GM13977 (cell line): Measurements from ENCODE around the gene ORC6.

ENCODE experiments used
- DNase-seq: peaks from one replicate; pipeline ENCODE4 v3.0.0; 2012; ENCODE audit warnings: low spot score
- CTCF ChIP-seq: IDR thresholded peaks from 2 replicates; pipeline ENCODE4 v1.5.1; 2012; ENCODE audit warnings: mild to moderate bottlenecking, control low read depth; ENCODE audit not compliant: insufficient read depth; ENCODE audit errors: extremely low read depth, missing control alignments
- in situ Hi-C: fragments of 300-500 bp; cut with MboI; formaldehyde crosslinking; loops from one replicate; pipeline ENCODE4 v1.12.0; 2022; ENCODE audit warnings: low sequenced_read_pairs, low pct_unique_long_range_greater_than_20kb, mixed read lengths, inconsistent platforms; ENCODE audit not compliant: unreplicated experiment

Gene ORC6

DNA sequence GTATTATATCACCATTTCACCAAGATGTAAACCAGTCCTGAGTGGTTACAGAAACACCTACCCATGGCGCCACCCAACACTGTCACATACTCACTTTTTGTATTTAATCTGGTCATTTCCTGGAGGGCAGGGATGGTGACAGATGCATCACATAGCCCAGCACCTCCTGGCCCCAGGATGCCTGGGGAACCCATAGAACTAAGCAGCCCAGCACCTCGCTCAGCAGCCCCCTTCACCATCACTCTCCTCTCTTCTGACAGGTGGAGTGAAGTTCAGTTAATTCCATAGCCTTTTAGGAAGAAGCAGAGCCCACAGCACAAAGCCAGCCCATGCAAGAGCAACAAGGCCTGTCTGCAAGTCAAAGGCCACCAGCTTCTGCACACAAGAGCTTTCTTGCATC, 31.2 kb downstream of the ORC6 start:
- TF ChIP-seq CTCF: no peak
- DNase-seq: no peak
- in situ Hi-C loops: no loop called here

DNA sequence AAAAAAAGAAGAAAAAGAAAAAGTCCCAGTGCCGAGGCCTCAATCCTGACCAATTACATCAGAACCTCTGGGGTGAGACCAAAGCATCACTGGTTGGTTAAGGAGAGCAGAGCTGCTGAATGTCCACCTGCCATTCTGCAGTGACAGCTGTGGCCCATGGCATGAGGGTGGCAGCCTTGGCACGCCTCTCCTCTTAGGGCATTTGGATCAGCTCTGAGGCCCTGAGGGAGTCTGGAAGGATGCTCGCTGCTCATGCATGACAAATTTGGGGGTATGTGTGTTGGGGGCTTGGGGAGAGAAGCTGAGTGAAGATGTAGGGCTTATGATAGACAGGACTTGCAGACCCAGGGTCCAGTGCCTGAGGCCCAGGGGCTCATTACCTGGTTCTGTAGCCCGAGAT, 32.4 kb downstream of the ORC6 start:
- TF ChIP-seq CTCF: no peak
- in situ Hi-C loops: no loop called here
- no peak for DNase-seq

GRCh38 chr16:46727184-46727583, 37.7 kb downstream of the ORC6 start:
- no peak for TF ChIP-seq CTCF
- in situ Hi-C loops: no loop called here
- no peak for DNase-seq

DNA sequence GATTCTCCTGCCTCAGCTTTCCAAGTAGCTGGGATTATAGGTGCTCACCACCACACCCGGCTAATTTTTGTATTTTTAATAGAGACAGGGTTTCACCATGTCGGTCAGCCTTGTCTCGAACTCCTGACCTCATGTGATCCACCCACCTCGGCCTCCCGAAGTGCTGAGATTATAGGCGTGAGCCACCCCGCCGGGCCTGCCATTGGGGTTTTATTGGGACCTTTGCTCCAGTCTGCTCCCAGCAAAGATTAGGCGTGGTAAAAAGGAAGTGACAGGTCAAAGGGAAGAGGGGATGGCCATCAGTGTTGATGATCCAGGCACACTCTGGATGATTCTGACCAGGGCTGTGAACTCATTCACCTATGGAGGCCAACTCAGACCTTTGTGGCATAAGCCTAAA, 38.2 kb downstream of the ORC6 start:
- in situ Hi-C loops: no loop called here
- no peak for DNase-seq
- TF ChIP-seq CTCF: no peak

- DNase-seq: no peak
- TF ChIP-seq CTCF: no peak
- in situ Hi-C loops: no loop called here
Measured at GRCh38 chr16:46728806-46729205, 39.3 kb downstream of the ORC6 start.

DNA sequence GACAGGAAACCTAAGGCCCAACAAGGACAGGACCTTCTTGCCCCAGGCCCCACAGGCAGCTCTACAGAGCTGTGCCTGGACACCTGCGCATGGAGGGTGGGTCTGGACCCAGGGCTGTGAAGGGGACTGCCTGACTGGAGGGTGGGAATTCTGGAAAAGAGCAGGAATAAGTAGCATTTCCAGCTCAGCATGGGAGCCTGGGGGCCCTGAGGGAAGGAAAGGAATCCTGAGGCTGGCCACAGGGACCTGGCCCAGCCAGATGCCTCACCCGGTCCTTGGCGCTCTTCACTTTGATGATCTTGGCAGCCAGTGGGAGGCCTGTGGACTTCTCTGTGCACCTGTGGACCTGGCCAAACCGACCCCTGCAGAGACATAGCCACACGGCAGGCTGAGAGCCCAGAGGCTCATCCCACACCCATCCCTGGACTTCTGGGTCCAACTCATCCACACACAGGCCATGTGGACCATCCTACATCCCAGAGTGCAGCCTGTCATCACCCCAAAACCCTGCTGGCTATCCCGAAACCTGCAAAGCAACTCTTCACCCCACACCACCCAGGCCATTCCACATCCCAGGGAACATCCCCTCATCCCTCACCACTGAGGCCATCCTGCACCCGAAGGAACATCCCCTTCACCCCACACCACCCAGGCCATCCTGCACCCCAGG, 40.0 kb downstream of the ORC6 start:
- in situ Hi-C loops: no loop called here
- DNase-seq: no peak

More for the DNA sequence above, 40.0 kb downstream of the ORC6 start:
- no peak for TF ChIP-seq CTCF
